ENCODE measurements around the gene MMD2. TPM values are rescaled to one million over a fixed set of nuclear protein-coding genes. Genes with fewer than 3 reads are reported as not detected.

MMD2 gene
- polyA plus RNA-seq, 1 donor from 2014 or later = 0.40 TPM

GRCh38 chr7:4965295-4966022 is 6.5 kb upstream of the MMD2 start:
- H3F3A ChIP-seq (ENCODE audit: insufficient read depth, low read length, poor library complexity, severe bottlenecking) = no peaks in the 10 kb centered on the region

GRCh38 chr7:4964506-4964905 is 5.5 kb upstream of the MMD2 start:
- Histone ChIP-seq H3K9me3 (ENCODE audit: low read length) (no peaks in the 10 kb centered on the region), H2AFZ (ENCODE audit: low read depth, low read length) (no peak overlapping the region), H4K20me1 (ENCODE audit: insufficient read depth) (no peaks in the 10 kb centered on the region), H3K9me2 (ENCODE audit: insufficient read depth, low read length) (no peaks in the 10 kb centered on the region), H3K9ac (ENCODE audit: low read length) (no peak overlapping the region), H3K79me2 (replicated peaks; ENCODE audit: insufficient read depth, low read length) (no peaks in the 10 kb centered on the region), H3K36me3 (ENCODE audit: insufficient read depth, low read length) (no peaks in the 10 kb centered on the region), H3K4me3 (ENCODE audit: low read length) (no peak overlapping the region), H3F3A (ENCODE audit: insufficient read depth, low read length, poor library complexity, severe bottlenecking) (no peaks in the 10 kb centered on the region), H3K27me3 (ENCODE audit: insufficient read depth, low read depth, low read length) (no peaks in the 10 kb centered on the region), H3K4me2 (ENCODE audit: low read length) (no peak overlapping the region), H3K27ac (ENCODE audit: low read length) (no peak overlapping the region)
- no peak for TF ChIP-seq SMC3 (conservative IDR thresholded peaks at IDR 0.05; ENCODE audit: poor library complexity)
- no peak for TF ChIP-seq REST (IDR thresholded peaks at IDR 0.05; ENCODE audit: borderline replicate concordance)
- no peak for TF ChIP-seq POLR2AphosphoS5 (IDR thresholded peaks at IDR 0.05)

More at GRCh38 chr7:4965295-4966022, 6.5 kb upstream of the MMD2 start:
- no peaks in the 10 kb centered on the region for H3K27me3 ChIP-seq (ENCODE audit: insufficient read depth, low read depth, low read length)
- no peaks in the 10 kb centered on the region for H3K36me3 ChIP-seq (ENCODE audit: insufficient read depth, low read length)
- H2AFZ ChIP-seq (ENCODE audit: low read depth, low read length) = no peak overlapping the region
- no peaks in the 10 kb centered on the region for H3K79me2 ChIP-seq (replicated peaks; ENCODE audit: insufficient read depth, low read length)
- TF ChIP-seq TAF1 (IDR thresholded peaks at IDR 0.05; ENCODE audit: low read depth) (no peak), MXI1 (conservative IDR thresholded peaks at IDR 0.05; ENCODE audit: poor library complexity, severe bottlenecking) (no peak), SMC3 (conservative IDR thresholded peaks at IDR 0.05; ENCODE audit: poor library complexity) (no peak), EZH2 (IDR thresholded peaks at IDR 0.05; ENCODE audit: borderline replicate concordance, insufficient read depth, low read length, poor library complexity, severe bottlenecking) (no peak), EP300 (conservative IDR thresholded peaks at IDR 0.05; ENCODE audit: poor library complexity, severe bottlenecking) (no peak), POLR2AphosphoS5 (IDR thresholded peaks at IDR 0.05) (no peak), CTCF (IDR thresholded peaks at IDR 0.05; ENCODE audit: poor library complexity, severe bottlenecking) (no peak), RAD21 (conservative IDR thresholded peaks at IDR 0.05) (no peak), REST (IDR thresholded peaks at IDR 0.05; ENCODE audit: borderline replicate concordance) (no peak)
- H3K27ac ChIP-seq (ENCODE audit: low read length) = no peak overlapping the region
- H3K9me2 ChIP-seq (ENCODE audit: insufficient read depth, low read length) = no peaks in the 10 kb centered on the region
- H4K20me1 ChIP-seq (ENCODE audit: insufficient read depth) = no peaks in the 10 kb centered on the region
- no peak overlapping the region for H3K4me2 ChIP-seq (ENCODE audit: low read length)
- H3K9ac ChIP-seq (ENCODE audit: low read length) = no peak overlapping the region
- H3K9me3 ChIP-seq (ENCODE audit: low read length) = no peaks in the 10 kb centered on the region
- H3K4me3 ChIP-seq (ENCODE audit: low read length) = no peak overlapping the region

Data from neural cell (in vitro differentiated cells).